WTC11 (cell line): ENCODE measurements around the gene STN1. TPM values are rescaled to one million over a fixed set of nuclear protein-coding genes. Genes with fewer than 3 reads are reported as not detected.

ENCODE experiments used
- ATAC-seq: fragments of 200-7000 bp; cut with Tn5 transposase; 2 replicates; pipeline ENCODE4 v1.10.0; 2021; ENCODE audit warnings: mild to moderate bottlenecking, moderate library complexity
- CTCF ChIA-PET: fragments of 300-600 bp; sonication (Branson Sonifier 250); formaldehyde crosslinking; loops from one replicate; lab custom pipeline; 2021; ENCODE audit warnings: antibody characterized with exemption; lab: Charles Lee
- POLR2A ChIA-PET: fragments of 350-600 bp; sonication (Branson Sonifier 250); formaldehyde crosslinking; loops from one replicate; lab custom pipeline; 2021; ENCODE audit warnings: antibody characterized with exemption; lab: Charles Lee
- DNase-seq: peaks from one replicate; pipeline ENCODE4 v3.0.0; 2021; ENCODE audit warnings: low spot score
- H3K27ac Mint-ChIP-seq: 2 replicates; pipeline ENCODE4 v1.8.0; 2021; ENCODE audit warnings: mixed read lengths
- H3K27me3 Mint-ChIP-seq: 2 replicates; pipeline ENCODE4 v1.8.0; 2021; ENCODE audit warnings: low read depth, mild to moderate bottlenecking, moderate library complexity, mixed read lengths
- H3K36me3 Mint-ChIP-seq: 2 replicates; pipeline ENCODE4 v1.8.0; 2021; ENCODE audit warnings: mixed read lengths
- H3K4me1 Mint-ChIP-seq: 2 replicates; pipeline ENCODE4 v1.8.0; 2022; ENCODE audit warnings: mixed read lengths
- H3K4me3 Mint-ChIP-seq: 2 replicates; pipeline ENCODE4 v1.8.0; 2021; ENCODE audit warnings: mild to moderate bottlenecking, moderate library complexity, mixed read lengths
- H3K9me3 Mint-ChIP-seq: 2 replicates; pipeline ENCODE4 v1.8.0; 2021; ENCODE audit warnings: mixed read lengths
- CBFB ChIP-seq: sonication (generic); formaldehyde crosslinking; IDR thresholded peaks from 2 replicates; pipeline ENCODE4 v1.8.1; 2022; ENCODE audit warnings: mild to moderate bottlenecking, low read depth, missing genetic modification reagents
- CREB1 ChIP-seq: sonication (generic); formaldehyde crosslinking; IDR thresholded peaks from 2 replicates; pipeline ENCODE4 v1.8.0; 2023; ENCODE audit warnings: mild to moderate bottlenecking, missing genetic modification reagents
- ELF4 ChIP-seq: sonication (generic); formaldehyde crosslinking; IDR thresholded peaks from 2 replicates; pipeline ENCODE4 v1.8.1; 2022; ENCODE audit warnings: low read depth, mild to moderate bottlenecking, moderate library complexity, missing genetic modification reagents
- ESRRA ChIP-seq: sonication (generic); formaldehyde crosslinking; IDR thresholded peaks from 2 replicates; pipeline ENCODE4 v1.8.1; 2022; ENCODE audit warnings: mild to moderate bottlenecking, missing genetic modification reagents, borderline replicate concordance
- FOXJ3 ChIP-seq: sonication (generic); formaldehyde crosslinking; IDR thresholded peaks from 2 replicates; pipeline ENCODE4 v1.9.0; 2021; ENCODE audit warnings: missing genetic modification reagents, mild to moderate bottlenecking, borderline replicate concordance
- GRHL2 ChIP-seq: fragments of 250-450 bp; sonication (Bioruptor Pico); IDR thresholded peaks from 2 replicates; pipeline ENCODE4 v1.8.0; 2022; ENCODE audit warnings: mild to moderate bottlenecking, moderate library complexity; ENCODE audit not compliant: insufficient replicate concordance, severe bottlenecking
- GTF2I ChIP-seq: fragments of 250-450 bp; sonication (Bioruptor Pico); conservative IDR thresholded peaks from 2 replicates; pipeline ENCODE4 v1.4.0; 2021; ENCODE audit warnings: mild to moderate bottlenecking
- HMGA2 ChIP-seq: fragments of 250-450 bp; sonication (Bioruptor Pico); IDR thresholded peaks from 2 replicates; pipeline ENCODE4 v1.4.0; 2021; ENCODE audit warnings: mild to moderate bottlenecking, moderate library complexity
- IRF2 ChIP-seq: sonication (generic); formaldehyde crosslinking; IDR thresholded peaks from 2 replicates; pipeline ENCODE4 v1.8.0; 2022; ENCODE audit warnings: low read depth, missing genetic modification reagents, borderline replicate concordance
- TP53 ChIP-seq: sonication (generic); formaldehyde crosslinking; IDR thresholded peaks from 2 replicates; pipeline ENCODE4 v1.8.1; 2023; ENCODE audit warnings: mild to moderate bottlenecking, missing genetic modification reagents
- ZNF121 ChIP-seq: sonication (generic); formaldehyde crosslinking; IDR thresholded peaks from 2 replicates; pipeline ENCODE4 v1.8.0; 2023; ENCODE audit warnings: missing genetic modification reagents
- ZNF219 ChIP-seq: sonication (generic); formaldehyde crosslinking; IDR thresholded peaks from 2 replicates; pipeline ENCODE4 v1.8.0; 2023; ENCODE audit warnings: missing genetic modification reagents, mild to moderate bottlenecking, borderline replicate concordance
- ZNF423 ChIP-seq: fragments of 250-450 bp; sonication (Bioruptor Pico); IDR thresholded peaks from 2 replicates; pipeline ENCODE4 v2.1.2; 2022; ENCODE audit warnings: mild to moderate bottlenecking, moderate library complexity
- total RNA-seq: library from RNA; stranded (reverse); gene quantifications from 3 replicates; pipeline ENCODE4 v1.2.3, GENCODE V29; 2021
- TF ChIP-seq, protein P1 (sequence below): sonication (generic); formaldehyde crosslinking; IDR thresholded peaks from 2 replicates; pipeline ENCODE4 v1.8.0; 2023; ENCODE audit warnings: missing genetic modification reagents, mild to moderate bottlenecking, borderline replicate concordance
- TF ChIP-seq, protein P2 (sequence below): sonication (generic); formaldehyde crosslinking; IDR thresholded peaks from 2 replicates; pipeline ENCODE4 v1.8.1; 2023; ENCODE audit warnings: mild to moderate bottlenecking, missing genetic modification reagents, moderate library complexity
- TF ChIP-seq, protein P3 (sequence below): sonication (generic); formaldehyde crosslinking; IDR thresholded peaks from 2 replicates; pipeline ENCODE4 v1.8.1; 2022; ENCODE audit warnings: mild to moderate bottlenecking, missing genetic modification reagents, moderate library complexity, borderline replicate concordance
- TF ChIP-seq, protein P4 (sequence below): fragments of 200-600 bp; IDR thresholded peaks from 2 replicates; pipeline ENCODE4 v1.8.0; 2022; ENCODE audit warnings: antibody characterized with exemption
- TF ChIP-seq, protein P5 (sequence below): sonication (generic); formaldehyde crosslinking; IDR thresholded peaks from 2 replicates; pipeline ENCODE4 v1.8.1; 2023; ENCODE audit warnings: mild to moderate bottlenecking, moderate library complexity, missing genetic modification reagents

The STN1 gene
- total RNA-seq, 1 experiment from 2014 or later = 13.9 TPM

DNA sequence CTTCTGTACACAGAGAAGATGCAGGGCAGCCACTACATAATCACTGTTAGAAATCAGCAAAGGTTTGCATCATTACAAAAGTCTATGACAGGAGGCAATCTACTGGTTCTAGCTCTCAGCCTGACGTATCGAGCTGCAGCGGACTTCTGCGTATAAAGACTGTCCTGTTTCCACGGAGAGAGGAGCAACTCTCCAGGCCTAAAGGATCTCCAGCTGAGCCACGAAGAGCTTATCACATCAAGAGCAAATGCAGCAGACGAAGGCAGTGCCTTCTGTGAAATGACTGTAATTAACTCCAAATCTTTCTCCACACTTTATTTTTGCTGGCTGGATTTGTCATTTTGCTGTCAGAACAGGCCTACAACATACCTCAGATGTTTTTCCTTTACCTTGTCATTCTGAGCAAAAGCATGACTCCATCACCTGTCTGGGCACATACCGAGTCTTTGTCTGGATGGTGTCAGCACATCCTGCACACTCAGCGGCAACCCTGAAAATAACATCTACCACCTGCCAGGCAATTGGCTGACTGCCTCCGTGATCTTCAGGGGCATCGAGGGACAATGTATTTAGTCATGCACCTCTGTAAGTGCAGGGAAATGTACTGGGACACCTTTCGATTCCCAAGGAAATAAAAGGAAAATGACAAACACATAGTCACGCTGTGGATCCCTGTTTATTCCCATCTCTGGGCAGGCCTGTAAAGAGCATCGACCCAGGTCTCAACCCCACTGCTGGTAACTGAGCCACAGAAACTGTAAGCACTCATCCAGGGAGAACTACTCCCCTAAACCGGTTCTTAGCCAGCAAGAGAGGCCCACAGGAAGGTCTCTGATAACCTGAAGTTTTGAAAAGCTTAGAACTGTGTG lies 36.3 kb downstream of the STN1 start:
- Mint-ChIP-seq H3K9me3 (no peaks in the 10 kb centered on the region), H3K27ac (no peak overlapping the region), H3K4me1 (0 out of 2 replicates have a peak, but pooled peaks cover 2% of the 10 kb centered on the region), H3K4me3 (no peak overlapping the region), H3K36me3 (peaks cover 7% of the 10 kb centered on the region; the same call in 1 of the 2 replicates), H3K27me3 (no peaks in the 10 kb centered on the region)
- POLR2A ChIA-PET = no interaction called here
- CTCF ChIA-PET = interaction anchor here (1.8 kb wide), 1 partner anchor 169 kb away, joined by 6 read pairs; no protein-coding TSS in a partner anchor
- no peak for TF ChIP-seq GTF2I
- DNase-seq = no peak
- ATAC-seq = no peak

DNA sequence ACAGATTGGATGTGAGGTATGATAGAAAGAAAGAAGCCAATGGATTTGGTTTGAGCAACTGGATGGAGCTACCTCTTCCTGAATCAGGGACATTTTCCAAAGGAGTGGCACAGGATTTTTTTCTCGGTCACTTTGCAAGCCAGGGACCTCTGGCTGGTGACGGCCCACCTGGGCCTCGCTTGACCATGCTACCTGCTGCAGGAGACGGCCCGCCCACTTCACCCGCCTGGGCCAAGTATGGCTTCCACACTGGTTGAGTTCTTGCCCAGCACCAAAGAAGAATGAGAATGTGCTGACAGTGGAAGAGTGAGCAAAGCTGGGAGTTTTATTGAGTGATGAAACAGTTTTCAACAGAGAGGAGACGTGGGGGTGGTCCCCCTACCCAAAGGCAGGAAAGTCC lies 38.2 kb downstream of the STN1 start:
- Mint-ChIP-seq H3K27me3 (no peaks in the 10 kb centered on the region), H3K27ac (no peak overlapping the region), H3K36me3 (peaks cover 7% of the 10 kb centered on the region; the same call in 1 of the 2 replicates), H3K4me3 (no peak overlapping the region), H3K4me1 (0 out of 2 replicates have a peak, but pooled peaks cover 2% of the 10 kb centered on the region), H3K9me3 (no peaks in the 10 kb centered on the region)
- DNase-seq (no peak), ATAC-seq (no peak)
- POLR2A ChIA-PET = no interaction called here
- no peak for TF ChIP-seq IRF2 (CRISPR knock-in tag)
- TF ChIP-seq ZNF423 (CRISPR knock-in tag) = no peak
- TF ChIP-seq, protein P1, sequence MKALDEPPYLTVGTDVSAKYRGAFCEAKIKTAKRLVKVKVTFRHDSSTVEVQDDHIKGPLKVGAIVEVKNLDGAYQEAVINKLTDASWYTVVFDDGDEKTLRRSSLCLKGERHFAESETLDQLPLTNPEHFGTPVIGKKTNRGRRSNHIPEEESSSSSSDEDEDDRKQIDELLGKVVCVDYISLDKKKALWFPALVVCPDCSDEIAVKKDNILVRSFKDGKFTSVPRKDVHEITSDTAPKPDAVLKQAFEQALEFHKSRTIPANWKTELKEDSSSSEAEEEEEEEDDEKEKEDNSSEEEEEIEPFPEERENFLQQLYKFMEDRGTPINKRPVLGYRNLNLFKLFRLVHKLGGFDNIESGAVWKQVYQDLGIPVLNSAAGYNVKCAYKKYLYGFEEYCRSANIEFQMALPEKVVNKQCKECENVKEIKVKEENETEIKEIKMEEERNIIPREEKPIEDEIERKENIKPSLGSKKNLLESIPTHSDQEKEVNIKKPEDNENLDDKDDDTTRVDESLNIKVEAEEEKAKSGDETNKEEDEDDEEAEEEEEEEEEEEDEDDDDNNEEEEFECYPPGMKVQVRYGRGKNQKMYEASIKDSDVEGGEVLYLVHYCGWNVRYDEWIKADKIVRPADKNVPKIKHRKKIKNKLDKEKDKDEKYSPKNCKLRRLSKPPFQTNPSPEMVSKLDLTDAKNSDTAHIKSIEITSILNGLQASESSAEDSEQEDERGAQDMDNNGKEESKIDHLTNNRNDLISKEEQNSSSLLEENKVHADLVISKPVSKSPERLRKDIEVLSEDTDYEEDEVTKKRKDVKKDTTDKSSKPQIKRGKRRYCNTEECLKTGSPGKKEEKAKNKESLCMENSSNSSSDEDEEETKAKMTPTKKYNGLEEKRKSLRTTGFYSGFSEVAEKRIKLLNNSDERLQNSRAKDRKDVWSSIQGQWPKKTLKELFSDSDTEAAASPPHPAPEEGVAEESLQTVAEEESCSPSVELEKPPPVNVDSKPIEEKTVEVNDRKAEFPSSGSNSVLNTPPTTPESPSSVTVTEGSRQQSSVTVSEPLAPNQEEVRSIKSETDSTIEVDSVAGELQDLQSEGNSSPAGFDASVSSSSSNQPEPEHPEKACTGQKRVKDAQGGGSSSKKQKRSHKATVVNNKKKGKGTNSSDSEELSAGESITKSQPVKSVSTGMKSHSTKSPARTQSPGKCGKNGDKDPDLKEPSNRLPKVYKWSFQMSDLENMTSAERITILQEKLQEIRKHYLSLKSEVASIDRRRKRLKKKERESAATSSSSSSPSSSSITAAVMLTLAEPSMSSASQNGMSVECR (CRISPR knock-in tag) = no peak
- no peak for TF ChIP-seq ELF4
- no peak for TF ChIP-seq ZNF219 (CRISPR knock-in tag)
- TF ChIP-seq ESRRA (CRISPR knock-in tag) = no peak
- no peak for TF ChIP-seq CBFB
- TF ChIP-seq, protein P2, sequence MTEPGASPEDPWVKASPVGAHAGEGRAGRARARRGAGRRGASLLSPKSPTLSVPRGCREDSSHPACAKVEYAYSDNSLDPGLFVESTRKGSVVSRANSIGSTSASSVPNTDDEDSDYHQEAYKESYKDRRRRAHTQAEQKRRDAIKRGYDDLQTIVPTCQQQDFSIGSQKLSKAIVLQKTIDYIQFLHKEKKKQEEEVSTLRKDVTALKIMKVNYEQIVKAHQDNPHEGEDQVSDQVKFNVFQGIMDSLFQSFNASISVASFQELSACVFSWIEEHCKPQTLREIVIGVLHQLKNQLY (CRISPR knock-in tag) = no peak
- TF ChIP-seq ZNF121 (CRISPR knock-in tag) = no peak
- TF ChIP-seq TP53 (CRISPR knock-in tag) = no peak
- no peak for TF ChIP-seq HMGA2
- TF ChIP-seq, protein P3, sequence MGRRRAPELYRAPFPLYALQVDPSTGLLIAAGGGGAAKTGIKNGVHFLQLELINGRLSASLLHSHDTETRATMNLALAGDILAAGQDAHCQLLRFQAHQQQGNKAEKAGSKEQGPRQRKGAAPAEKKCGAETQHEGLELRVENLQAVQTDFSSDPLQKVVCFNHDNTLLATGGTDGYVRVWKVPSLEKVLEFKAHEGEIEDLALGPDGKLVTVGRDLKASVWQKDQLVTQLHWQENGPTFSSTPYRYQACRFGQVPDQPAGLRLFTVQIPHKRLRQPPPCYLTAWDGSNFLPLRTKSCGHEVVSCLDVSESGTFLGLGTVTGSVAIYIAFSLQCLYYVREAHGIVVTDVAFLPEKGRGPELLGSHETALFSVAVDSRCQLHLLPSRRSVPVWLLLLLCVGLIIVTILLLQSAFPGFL (CRISPR knock-in tag) = no peak
- TF ChIP-seq, protein P4, sequence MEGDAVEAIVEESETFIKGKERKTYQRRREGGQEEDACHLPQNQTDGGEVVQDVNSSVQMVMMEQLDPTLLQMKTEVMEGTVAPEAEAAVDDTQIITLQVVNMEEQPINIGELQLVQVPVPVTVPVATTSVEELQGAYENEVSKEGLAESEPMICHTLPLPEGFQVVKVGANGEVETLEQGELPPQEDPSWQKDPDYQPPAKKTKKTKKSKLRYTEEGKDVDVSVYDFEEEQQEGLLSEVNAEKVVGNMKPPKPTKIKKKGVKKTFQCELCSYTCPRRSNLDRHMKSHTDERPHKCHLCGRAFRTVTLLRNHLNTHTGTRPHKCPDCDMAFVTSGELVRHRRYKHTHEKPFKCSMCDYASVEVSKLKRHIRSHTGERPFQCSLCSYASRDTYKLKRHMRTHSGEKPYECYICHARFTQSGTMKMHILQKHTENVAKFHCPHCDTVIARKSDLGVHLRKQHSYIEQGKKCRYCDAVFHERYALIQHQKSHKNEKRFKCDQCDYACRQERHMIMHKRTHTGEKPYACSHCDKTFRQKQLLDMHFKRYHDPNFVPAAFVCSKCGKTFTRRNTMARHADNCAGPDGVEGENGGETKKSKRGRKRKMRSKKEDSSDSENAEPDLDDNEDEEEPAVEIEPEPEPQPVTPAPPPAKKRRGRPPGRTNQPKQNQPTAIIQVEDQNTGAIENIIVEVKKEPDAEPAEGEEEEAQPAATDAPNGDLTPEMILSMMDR = no peak
- TF ChIP-seq GRHL2 (CRISPR knock-in tag) = no peak
- no peak for TF ChIP-seq FOXJ3
- no peak for TF ChIP-seq CREB1 (CRISPR knock-in tag)
- TF ChIP-seq, protein P5, sequence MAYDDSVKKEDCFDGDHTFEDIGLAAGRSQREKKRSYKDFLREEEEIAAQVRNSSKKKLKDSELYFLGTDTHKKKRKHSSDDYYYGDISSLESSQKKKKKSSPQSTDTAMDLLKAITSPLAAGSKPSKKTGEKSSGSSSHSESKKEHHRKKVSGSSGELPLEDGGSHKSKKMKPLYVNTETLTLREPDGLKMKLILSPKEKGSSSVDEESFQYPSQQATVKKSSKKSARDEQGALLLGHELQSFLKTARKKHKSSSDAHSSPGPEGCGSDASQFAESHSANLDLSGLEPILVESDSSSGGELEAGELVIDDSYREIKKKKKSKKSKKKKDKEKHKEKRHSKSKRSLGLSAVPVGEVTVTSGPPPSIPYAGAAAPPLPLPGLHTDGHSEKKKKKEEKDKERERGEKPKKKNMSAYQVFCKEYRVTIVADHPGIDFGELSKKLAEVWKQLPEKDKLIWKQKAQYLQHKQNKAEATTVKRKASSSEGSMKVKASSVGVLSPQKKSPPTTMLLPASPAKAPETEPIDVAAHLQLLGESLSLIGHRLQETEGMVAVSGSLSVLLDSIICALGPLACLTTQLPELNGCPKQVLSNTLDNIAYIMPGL (CRISPR knock-in tag) = no peak
- CTCF ChIA-PET = interaction anchor here (1.1 kb wide), 1 partner anchor 8 kb away, joined by 5 read pairs; no protein-coding TSS in a partner anchor
